SK-N-SH (cell line): ENCODE data around the gene RAPGEF4. TPM values are rescaled to one million over a fixed set of nuclear protein-coding genes. Genes with fewer than 3 reads are reported as not detected.

Experiments used
- CTCF ChIA-PET: fragments of 300-600, 350-600 bp; formaldehyde crosslinking; extraction: SDS; loops from one replicate; lab custom pipeline; 2021; lab: Yijun Ruan, JAX
- POLR2A ChIA-PET: fragments of 350-600 bp; sonication (Branson Sonifier 250); formaldehyde crosslinking; extraction: SDS; loops from one replicate; lab custom pipeline; 2020; ENCODE audit warnings: antibody characterized with exemption, inconsistent platforms; lab: Yijun Ruan, JAX
- DNase-seq: peaks from one replicate; pipeline ENCODE4 v3.0.0; 2012
- H2AFZ ChIP-seq: fragments of 200-600 bp; sonication (generic); 2 replicates; pipeline ENCODE4 v1.8.1; 2016; ENCODE audit warnings: antibody characterized with exemption, mild to moderate bottlenecking, low read depth
- H3F3A ChIP-seq: fragments of 200-600 bp; sonication (generic); replicated peaks from 2 replicates; pipeline ENCODE3; 2016; ENCODE audit warnings: antibody characterized with exemption, mild to moderate bottlenecking; ENCODE audit not compliant: insufficient read depth
- H3K27ac ChIP-seq, 2 experiments: fragments of 200-500 bp in 1 of 2; fragments of 200-600 bp in 1 of 2; sonication (Bioruptor generic) in 1 of 2; sonication (generic), shearing (Covaris generic) in 1 of 2; 2 replicates each; pipeline versions ENCODE4 v1.5.1 to v1.6.1; 2014 to 2016; ENCODE audit warnings: low read depth in 2 of 2, inconsistent platforms in 1 of 2, low read length in 1 of 2, mild to moderate bottlenecking in 1 of 2, mixed read lengths in 1 of 2
- H3K27me3 ChIP-seq: fragments of 200-600 bp; sonication (generic), shearing (Covaris generic); 2 replicates; pipeline ENCODE4 v1.6.1; 2016; ENCODE audit warnings: mixed run types; ENCODE audit not compliant: insufficient read depth
- H3K36me3 ChIP-seq, 2 experiments: fragments of 200-500 bp in 1 of 2; fragments of 200-600 bp in 1 of 2; sonication (Bioruptor generic) in 1 of 2; sonication (generic) in 1 of 2; replicated peaks in 1 of 2; 2 replicates each; pipeline versions ENCODE3 to v1.5.1; 2014 to 2016; ENCODE audit warnings: low read length in 1 of 2, mild to moderate bottlenecking in 1 of 2; ENCODE audit not compliant: insufficient read depth in 2 of 2, control insufficient read depth in 1 of 2
- H3K4me1 ChIP-seq, 2 experiments: fragments of 200-500 bp in 1 of 2; fragments of 200-600 bp in 1 of 2; sonication (Bioruptor generic) in 1 of 2; sonication (generic), shearing (Covaris generic) in 1 of 2; 2 replicates each; pipeline versions ENCODE4 v1.5.1 to v1.6.1; 2014 to 2016; ENCODE audit warnings: low read depth in 1 of 2, low read length in 1 of 2, mixed run types in 1 of 2; ENCODE audit not compliant: insufficient read depth in 2 of 2, control insufficient read depth in 1 of 2
- H3K4me2 ChIP-seq: fragments of 200-600 bp; sonication (generic), shearing (Covaris generic); 2 replicates; pipeline ENCODE4 v1.6.1; 2017; ENCODE audit warnings: mixed run types
- H3K4me3 ChIP-seq, 2 experiments: fragments of 200-500 bp in 1 of 2; fragments of 200-600 bp in 1 of 2; sonication (Bioruptor generic) in 1 of 2; sonication (generic), shearing (Covaris generic) in 1 of 2; 2 replicates each; pipeline versions ENCODE4 v1.5.1 to v1.8.1; 2014 to 2016; ENCODE audit warnings: low read depth in 2 of 2, inconsistent platforms in 1 of 2, low read length in 1 of 2, mild to moderate bottlenecking in 1 of 2, mixed read lengths in 1 of 2, moderate library complexity in 1 of 2
- H3K79me2 ChIP-seq: fragments of 200-600 bp; sonication (generic); 2 replicates; pipeline ENCODE4 v1.8.1; 2017; ENCODE audit warnings: mild to moderate bottlenecking; ENCODE audit not compliant: insufficient read depth
- H3K9ac ChIP-seq: fragments of 200-600 bp; sonication (generic); 2 replicates; pipeline ENCODE4 v1.6.1; 2017; ENCODE audit warnings: mixed run types
- H3K9me2 ChIP-seq: fragments of 200-600 bp; sonication (generic); 2 replicates; pipeline ENCODE4 v1.6.1; 2017; ENCODE audit warnings: mixed run types
- H3K9me3 ChIP-seq: fragments of 200-600 bp; sonication (generic); 2 replicates; pipeline ENCODE4 v1.6.1; 2017; ENCODE audit warnings: mixed run types, mild to moderate bottlenecking, moderate library complexity
- H4K20me1 ChIP-seq: fragments of 200-600 bp; sonication (generic); 2 replicates; pipeline ENCODE4 v1.6.1; 2017; ENCODE audit warnings: mild to moderate bottlenecking, mixed run types; ENCODE audit not compliant: insufficient read depth
- CHD2 ChIP-seq: fragments of 150-350 bp; IDR thresholded peaks from 2 replicates; pipeline ENCODE4 v1.6.1; 2018; ENCODE audit warnings: low read length; ENCODE audit not compliant: partially characterized antibody
- EP300 ChIP-seq, 2 experiments: IDR thresholded peaks; 2 replicates each; pipeline versions ENCODE4 v1.4.0 to v1.6.1; 2012; ENCODE audit warnings: borderline replicate concordance in 1 of 2, low read depth in 1 of 2, low read length in 1 of 2
- FOSL2 ChIP-seq: IDR thresholded peaks from 2 replicates; pipeline ENCODE4 v1.4.0; 2012; ENCODE audit warnings: low read depth, mild to moderate bottlenecking, moderate library complexity, borderline replicate concordance
- FOXM1 ChIP-seq: IDR thresholded peaks from 2 replicates; pipeline ENCODE4 v1.4.0; 2012; ENCODE audit warnings: low read depth, mild to moderate bottlenecking
- GATA2 ChIP-seq: sonication (generic); formaldehyde crosslinking; IDR thresholded peaks from 2 replicates; pipeline ENCODE4 v1.5.0; 2020; ENCODE audit warnings: mild to moderate bottlenecking, missing genetic modification reagents
- JUND ChIP-seq: IDR thresholded peaks from 2 replicates; pipeline ENCODE4 v1.4.0; 2012
- MEF2A ChIP-seq: IDR thresholded peaks from 2 replicates; pipeline ENCODE4 v1.4.0; 2012; ENCODE audit warnings: low read depth, borderline replicate concordance
- NFIC ChIP-seq: IDR thresholded peaks from 2 replicates; pipeline ENCODE4 v1.4.0; 2012; ENCODE audit warnings: borderline replicate concordance
- NRF1 ChIP-seq: IDR thresholded peaks from 2 replicates; pipeline ENCODE4 v1.6.1; 2012; ENCODE audit warnings: low read depth, mild to moderate bottlenecking, low read length
- RCOR1 ChIP-seq: fragments of 150-350 bp; IDR thresholded peaks from 2 replicates; pipeline ENCODE4 v1.6.1; 2017; ENCODE audit warnings: antibody characterized with exemption, low read length
- RFX5 ChIP-seq: IDR thresholded peaks from 2 replicates; pipeline ENCODE4 v1.6.1; 2012; ENCODE audit warnings: mild to moderate bottlenecking, improper control_type of control experiment, low read length
- RXRA ChIP-seq: IDR thresholded peaks from 2 replicates; pipeline ENCODE4 v1.4.0; 2012; ENCODE audit warnings: low read depth, mild to moderate bottlenecking, borderline replicate concordance
- SMC3 ChIP-seq: IDR thresholded peaks from 2 replicates; pipeline ENCODE4 v1.6.1; 2012; ENCODE audit warnings: low read depth, low read length, improper control_type of control experiment
- TAF1 ChIP-seq: IDR thresholded peaks from 2 replicates; pipeline ENCODE4 v1.6.1; 2012; ENCODE audit warnings: low read depth, mild to moderate bottlenecking, low read length, moderate library complexity, borderline replicate concordance
- YY1 ChIP-seq: IDR thresholded peaks from 2 replicates; pipeline ENCODE4 v1.4.0; 2012; ENCODE audit warnings: low read depth, mild to moderate bottlenecking
- WGBS: methylation state at CpG from one replicate; pipeline ENCODE4 v1.1.6; 2017; ENCODE audit warnings: low lambda C conversion rate; 5-methylcytosine and 5-hydroxymethylcytosine counted together
- polyA plus RNA-seq, 3 experiments: library from polyadenylated mRNA; depleted of rRNA; stranded (reverse); fragments of >200 nt; gene quantifications; 2 replicates each; pipeline ENCODE4 v1.2.3, GENCODE V29; 2012
- TF ChIP-seq, protein P1 (sequence below): IDR thresholded peaks from 2 replicates; pipeline ENCODE4 v1.4.0; 2012; ENCODE audit warnings: low read depth, borderline replicate concordance
- TF ChIP-seq, protein P2 (sequence below): IDR thresholded peaks from 2 replicates; pipeline ENCODE4 v1.4.0; 2012; ENCODE audit warnings: low read depth, borderline replicate concordance

The RAPGEF4 gene
- polyA plus RNA-seq, 1 of the 3 experiments (the other 2 are of a cell fraction) = 0.30 TPM

DNA sequence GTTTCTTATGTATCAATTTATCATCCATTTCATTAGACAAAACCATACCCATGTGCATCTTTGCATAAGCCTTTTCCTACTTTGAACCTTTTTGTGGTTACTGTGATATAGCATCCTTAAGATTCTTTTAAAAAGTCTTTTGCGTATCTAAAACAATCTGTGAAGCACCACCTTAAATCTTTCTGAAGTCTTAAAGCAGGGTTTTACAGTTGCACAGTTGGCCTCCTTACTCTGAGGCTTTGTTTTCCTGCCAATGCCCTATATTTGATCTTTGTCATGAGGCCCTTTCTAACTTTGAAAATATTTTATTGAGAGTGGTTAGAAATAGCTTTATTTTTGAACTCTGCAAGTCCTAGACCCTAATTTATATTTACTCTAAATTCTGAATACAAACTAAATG, 176.6 kb downstream of the RAPGEF4 start:
- WGBS = 77% methylated on average over 1 of the region's 1 CpG
- DNase-seq = no peak
- no peaks in the 10 kb centered on the region for H3K9me3 ChIP-seq
- no peak for TF ChIP-seq SMC3
- no peak for TF ChIP-seq MEF2A
- TF ChIP-seq EP300 (IDR thresholded peaks at IDR 0.05; ENCODE audit: borderline replicate concordance in 1 of 2, low read depth in 1 of 2, low read length in 1 of 2) = no peak
- TF ChIP-seq TAF1 = no peak
- TF ChIP-seq, protein P1, sequence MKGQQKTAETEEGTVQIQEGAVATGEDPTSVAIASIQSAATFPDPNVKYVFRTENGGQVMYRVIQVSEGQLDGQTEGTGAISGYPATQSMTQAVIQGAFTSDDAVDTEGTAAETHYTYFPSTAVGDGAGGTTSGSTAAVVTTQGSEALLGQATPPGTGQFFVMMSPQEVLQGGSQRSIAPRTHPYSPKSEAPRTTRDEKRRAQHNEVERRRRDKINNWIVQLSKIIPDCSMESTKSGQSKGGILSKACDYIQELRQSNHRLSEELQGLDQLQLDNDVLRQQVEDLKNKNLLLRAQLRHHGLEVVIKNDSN = no peak
- TF ChIP-seq NFIC = no peak
- no peak for TF ChIP-seq RCOR1
- TF ChIP-seq FOXM1 = no peak
- TF ChIP-seq, protein P2, sequence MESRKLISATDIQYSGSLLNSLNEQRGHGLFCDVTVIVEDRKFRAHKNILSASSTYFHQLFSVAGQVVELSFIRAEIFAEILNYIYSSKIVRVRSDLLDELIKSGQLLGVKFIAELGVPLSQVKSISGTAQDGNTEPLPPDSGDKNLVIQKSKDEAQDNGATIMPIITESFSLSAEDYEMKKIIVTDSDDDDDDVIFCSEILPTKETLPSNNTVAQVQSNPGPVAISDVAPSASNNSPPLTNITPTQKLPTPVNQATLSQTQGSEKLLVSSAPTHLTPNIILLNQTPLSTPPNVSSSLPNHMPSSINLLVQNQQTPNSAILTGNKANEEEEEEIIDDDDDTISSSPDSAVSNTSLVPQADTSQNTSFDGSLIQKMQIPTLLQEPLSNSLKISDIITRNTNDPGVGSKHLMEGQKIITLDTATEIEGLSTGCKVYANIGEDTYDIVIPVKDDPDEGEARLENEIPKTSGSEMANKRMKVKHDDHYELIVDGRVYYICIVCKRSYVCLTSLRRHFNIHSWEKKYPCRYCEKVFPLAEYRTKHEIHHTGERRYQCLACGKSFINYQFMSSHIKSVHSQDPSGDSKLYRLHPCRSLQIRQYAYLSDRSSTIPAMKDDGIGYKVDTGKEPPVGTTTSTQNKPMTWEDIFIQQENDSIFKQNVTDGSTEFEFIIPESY = no peak
- no peak overlapping the region for H3K9ac ChIP-seq
- no peaks in the 10 kb centered on the region for H3K27me3 ChIP-seq
- no peaks in the 10 kb centered on the region for H3K79me2 ChIP-seq
- ChIA-PET CTCF (no interaction called here), POLR2A (no interaction called here)
- no peaks in the 10 kb centered on the region for H4K20me1 ChIP-seq
- H3K9me2 ChIP-seq = no peaks in the 10 kb centered on the region
- no peaks in the 10 kb centered on the region for H3K36me3 ChIP-seq
- peaks cover 0 to 7% of the 10 kb centered on the region in 2 experiments; a peak in 2 of 4 replicates for H3K4me1 ChIP-seq
- no peaks in the 10 kb centered on the region for H3F3A ChIP-seq
- H2AFZ ChIP-seq = no peak overlapping the region
- H3K4me2 ChIP-seq = no peak overlapping the region
- H3K27ac ChIP-seq = no peak overlapping the region
- no peak overlapping the region for H3K4me3 ChIP-seq

DNA sequence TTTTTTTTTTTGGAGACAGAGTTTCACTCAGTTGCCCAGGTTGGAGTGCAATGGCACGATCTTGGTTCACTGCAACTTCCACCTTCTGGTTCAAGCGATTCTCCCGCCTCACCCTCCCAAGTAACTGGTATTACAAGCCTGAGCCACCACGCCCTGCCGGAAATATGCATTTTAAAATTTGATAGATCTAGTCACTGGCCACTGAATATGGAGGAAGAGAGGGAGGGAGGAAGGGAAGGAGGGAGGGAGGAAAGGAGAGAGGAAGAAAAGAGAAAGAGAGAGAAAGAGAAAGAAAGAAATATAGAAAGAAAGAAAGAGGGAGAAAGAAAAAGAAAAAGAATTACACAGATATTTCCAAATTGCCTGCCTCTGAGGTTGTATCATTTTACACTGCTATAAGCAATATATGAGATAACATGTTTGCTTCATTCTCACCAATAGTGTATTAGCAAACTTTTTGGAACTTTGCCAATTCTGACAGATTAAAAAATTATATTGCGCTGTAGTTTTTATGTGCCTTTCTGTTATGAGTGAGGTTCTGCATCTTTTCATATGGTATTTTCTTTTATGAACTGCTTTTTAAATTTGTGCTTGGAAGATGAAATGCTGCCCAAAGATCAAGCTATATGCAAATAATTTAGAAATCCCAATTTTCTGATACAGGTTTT, 178.8 kb downstream of the RAPGEF4 start:
- no peak overlapping the region for H3K4me3 ChIP-seq
- H3K27ac ChIP-seq = no peak overlapping the region
- H3F3A ChIP-seq = no peaks in the 10 kb centered on the region
- H3K79me2 ChIP-seq = no peaks in the 10 kb centered on the region
- H4K20me1 ChIP-seq = no peaks in the 10 kb centered on the region
- POLR2A ChIA-PET = no interaction called here
- no peak for TF ChIP-seq RFX5
- no peak for TF ChIP-seq NRF1
- no peak for TF ChIP-seq FOXM1
- no peak for TF ChIP-seq GATA2 (CRISPR knock-in tag)
- no peak for TF ChIP-seq YY1
- no peak for TF ChIP-seq RXRA
- no peak for TF ChIP-seq CHD2
- no peak for TF ChIP-seq JUND
- no peak for TF ChIP-seq FOSL2
- no peak for TF ChIP-seq RCOR1
- no peak for TF ChIP-seq TAF1
- TF ChIP-seq, all 33 proteins: peak for 0
- Histone ChIP-seq H3K36me3 (no peaks in the 10 kb centered on the region), H3K9me3 (no peaks in the 10 kb centered on the region), H3K4me2 (no peak overlapping the region), H3K4me1 (peaks cover 0 to 3% of the 10 kb centered on the region in 2 experiments; a peak in 1 of 4 replicates), H3K27me3 (no peaks in the 10 kb centered on the region), H2AFZ (no peak overlapping the region), H3K9me2 (no peaks in the 10 kb centered on the region), H3K9ac (no peak overlapping the region)
- 86% methylated on average over 6 of the region's 6 CpGs for WGBS
- CTCF ChIA-PET = interaction anchor here (0.6 to 2.0 kb wide), 4 partner anchors 11 to 911 kb away, joined by 3 to 13 read pairs (median 3); no protein-coding TSS in a partner anchor
- DNase-seq = no peak
